Measurements from ENCODE around the gene DUSP1. TPM values are rescaled to one million over a fixed set of nuclear protein-coding genes. Genes with fewer than 3 reads are reported as not detected.
A peak's percentile ranks its signal among the peaks of the same experiment; 100 is the strongest.
"Not testable (repeated sequence)": the region's sequence is repeated elsewhere in the genome, so short reads cannot be mapped to it uniquely, and the experiment has no call there.

Gene DUSP1
- 80.5 and 91.9 TPM in 2 replicates for total RNA-seq (2014; rRNA removed; shearing (Covaris generic))

GRCh38 chr5:172770675-172771438 is at the start of gene DUSP1:
Gene DUSP1, minus strand, starts transcription at chr5:172771195. Its CDS starts 243 bp downstream, at chr5:172770952.
- peak; percentile 96 for DNase-seq (ENCODE audit: low read depth)

GRCh38 chr5:172820046-172820767 is 49.2 kb upstream of the DUSP1 start:
- peak; percentile 42 for DNase-seq (ENCODE audit: low read depth)

GRCh38 chr5:172819569-172819968 is 48.6 kb upstream of the DUSP1 start:
- DNase-seq (ENCODE audit: low read depth) = no peak

GRCh38 chr5:172818081-172818480 is 47.1 kb upstream of the DUSP1 start:
- no peak for DNase-seq (ENCODE audit: low read depth)

GRCh38 chr5:172817664-172818063 is 46.7 kb upstream of the DUSP1 start:
- no peak for DNase-seq (ENCODE audit: low read depth)

GRCh38 chr5:172816925-172817562 is 46.0 kb upstream of the DUSP1 start:
- DNase-seq (ENCODE audit: low read depth) = peak; percentile 71

GRCh38 chr5:172815631-172816030 is 44.6 kb upstream of the DUSP1 start:
- no peak for DNase-seq (ENCODE audit: low read depth)

- DNase-seq (ENCODE audit: low read depth) = not testable (repeated sequence)
These were observed 40.0 kb upstream of the DUSP1 start for GRCh38 chr5:172810996-172811395.

GRCh38 chr5:172809774-172810173 is 38.8 kb upstream of the DUSP1 start:
- DNase-seq (ENCODE audit: low read depth) = no peak

- DNase-seq (ENCODE audit: low read depth) = no peak
These were observed 36.8 kb upstream of the DUSP1 start for GRCh38 chr5:172807766-172808311.

- peak; percentile 88 for DNase-seq (ENCODE audit: low read depth)
These were observed 36.1 kb upstream of the DUSP1 start for GRCh38 chr5:172806897-172807672.

- DNase-seq (ENCODE audit: low read depth) = no peak
These were observed 34.8 kb upstream of the DUSP1 start for GRCh38 chr5:172805736-172806255.

- no peak for DNase-seq (ENCODE audit: low read depth)
These were observed 34.2 kb upstream of the DUSP1 start for GRCh38 chr5:172805018-172805683.

- peak; percentile 82 for DNase-seq (ENCODE audit: low read depth)
These were observed 31.7 kb upstream of the DUSP1 start for GRCh38 chr5:172802567-172803176.

GRCh38 chr5:172802112-172802511 is 31.1 kb upstream of the DUSP1 start:
- no peak for DNase-seq (ENCODE audit: low read depth)

- DNase-seq (ENCODE audit: low read depth) = peak; percentile 93
These were observed 30.2 kb upstream of the DUSP1 start for GRCh38 chr5:172801179-172801671.

- DNase-seq (ENCODE audit: low read depth) = peak; percentile 96
These were observed 29.1 kb upstream of the DUSP1 start for GRCh38 chr5:172800088-172800551.

GRCh38 chr5:172799416-172799815 is 28.4 kb upstream of the DUSP1 start:
- no peak for DNase-seq (ENCODE audit: low read depth)

- peak; percentile 92 for DNase-seq (ENCODE audit: low read depth)
These were observed 27.6 kb upstream of the DUSP1 start for GRCh38 chr5:172798422-172799215.

All from M059J (cell line).